Tibial artery (tissue), 4 donors: ENCODE results near the gene CEP104.

Source experiments
- DNase-seq, 2 donors: peaks; one replicate each; pipeline ENCODE4 v3.0.0-alpha.2; 2019
- H3K27ac ChIP-seq, 2 donors: fragments of 200-600 bp; sonication (generic) in 1 of 2; 1 replicate in 1 of 2; 2 replicates in 1 of 2; pipeline ENCODE4 v1.5.1; 2018 to 2019; ENCODE audit warnings: mild to moderate bottlenecking in 1 of 2
- H3K27me3 ChIP-seq, 2 donors: fragments of 200-600 bp; sonication (generic) in 1 of 2; one replicate each; pipeline versions ENCODE4 v1.5.1 to v1.6.0; 2016 to 2019
- H3K36me3 ChIP-seq, 3 donors: fragments of 200-600 bp; sonication (generic) in 2 of 3; one replicate each; pipeline ENCODE4 v1.5.1; 2016 to 2019; ENCODE audit warnings: mild to moderate bottlenecking in 2 of 3
- H3K4me1 ChIP-seq, 4 donors: fragments of 200-600 bp; sonication (generic) in 2 of 4; 1 replicate in 3 of 4; 2 replicates in 1 of 4; pipeline ENCODE4 v1.5.1; 2016 to 2019
- H3K4me3 ChIP-seq, 2 donors: fragments of 200-600 bp; sonication (generic) in 1 of 2; 1 replicate in 1 of 2; 2 replicates in 1 of 2; pipeline ENCODE4 v1.5.1; 2018 to 2019; ENCODE audit warnings: mild to moderate bottlenecking in 2 of 2
- H3K9me3 ChIP-seq, 3 donors: fragments of 200-600 bp; sonication (generic) in 1 of 3; one replicate each; pipeline ENCODE4 v1.5.1; 2016 to 2019
- intact Hi-C: fragments of 100-400 bp; cut with DNase I; formaldehyde crosslinking; loops from one replicate; pipeline ENCODE4 v1.15.0; 2023; ENCODE audit warnings: low total_unique reads
- TF ChIP-seq, protein P1 (sequence below), 2 experiments: fragments of 200-600 bp in 1 of 2; fragments of 450-650 bp in 1 of 2; IDR thresholded peaks; one replicate each; pipeline ENCODE4 v1.5.1; 2017 to 2019; ENCODE audit warnings: antibody characterized with exemption in 2 of 2, mild to moderate bottlenecking in 1 of 2, moderate library complexity in 1 of 2

Gene CEP104

DNA sequence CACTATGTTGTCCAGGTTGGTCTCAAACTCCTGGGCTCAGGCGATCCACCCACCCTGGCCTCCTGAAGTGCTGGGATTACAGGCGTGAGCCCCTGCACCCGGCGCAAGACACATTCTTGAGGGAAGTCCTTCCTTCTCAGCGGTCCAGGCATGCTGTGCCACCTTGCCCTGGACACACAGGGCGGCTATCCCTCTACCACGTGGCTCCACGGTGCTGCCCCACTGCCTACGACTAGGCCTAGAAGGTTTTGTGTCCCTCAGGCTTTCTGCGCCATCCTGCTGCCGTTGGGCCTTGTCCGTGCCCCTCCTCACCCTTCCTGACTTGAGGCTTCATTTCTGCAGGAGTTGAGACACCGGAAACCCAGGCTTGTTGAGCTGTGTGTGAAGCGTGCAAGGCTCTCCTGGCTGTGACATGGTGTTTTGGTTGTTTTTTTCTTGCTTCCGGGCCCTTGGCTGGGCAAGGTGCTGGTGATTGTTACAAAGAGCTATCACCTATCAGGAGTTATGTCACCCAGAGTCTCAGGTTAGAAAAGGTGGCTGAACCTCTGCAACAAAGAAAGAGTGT is 29.2 kb upstream of the CEP104 start:
- no peaks in the 10 kb centered on the region for H3K4me1 ChIP-seq
- intact Hi-C loops: loop anchor here (5.0 kb wide), 1 partner anchor 1469 kb away; no protein-coding TSS in a partner anchor
- TF ChIP-seq, protein P1, sequence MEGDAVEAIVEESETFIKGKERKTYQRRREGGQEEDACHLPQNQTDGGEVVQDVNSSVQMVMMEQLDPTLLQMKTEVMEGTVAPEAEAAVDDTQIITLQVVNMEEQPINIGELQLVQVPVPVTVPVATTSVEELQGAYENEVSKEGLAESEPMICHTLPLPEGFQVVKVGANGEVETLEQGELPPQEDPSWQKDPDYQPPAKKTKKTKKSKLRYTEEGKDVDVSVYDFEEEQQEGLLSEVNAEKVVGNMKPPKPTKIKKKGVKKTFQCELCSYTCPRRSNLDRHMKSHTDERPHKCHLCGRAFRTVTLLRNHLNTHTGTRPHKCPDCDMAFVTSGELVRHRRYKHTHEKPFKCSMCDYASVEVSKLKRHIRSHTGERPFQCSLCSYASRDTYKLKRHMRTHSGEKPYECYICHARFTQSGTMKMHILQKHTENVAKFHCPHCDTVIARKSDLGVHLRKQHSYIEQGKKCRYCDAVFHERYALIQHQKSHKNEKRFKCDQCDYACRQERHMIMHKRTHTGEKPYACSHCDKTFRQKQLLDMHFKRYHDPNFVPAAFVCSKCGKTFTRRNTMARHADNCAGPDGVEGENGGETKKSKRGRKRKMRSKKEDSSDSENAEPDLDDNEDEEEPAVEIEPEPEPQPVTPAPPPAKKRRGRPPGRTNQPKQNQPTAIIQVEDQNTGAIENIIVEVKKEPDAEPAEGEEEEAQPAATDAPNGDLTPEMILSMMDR (IDR thresholded peaks at IDR 0.05): no peak
- no peaks in the 10 kb centered on the region for H3K27me3 ChIP-seq
- H3K9me3 ChIP-seq: no peaks in the 10 kb centered on the region
- no peak for DNase-seq
- peaks cover 46 to 89% (median 73%) of the 10 kb centered on the region in 3 donors for H3K36me3 ChIP-seq
- H3K4me3 ChIP-seq: no peak overlapping the region
- H3K27ac ChIP-seq: no peak overlapping the region

DNA sequence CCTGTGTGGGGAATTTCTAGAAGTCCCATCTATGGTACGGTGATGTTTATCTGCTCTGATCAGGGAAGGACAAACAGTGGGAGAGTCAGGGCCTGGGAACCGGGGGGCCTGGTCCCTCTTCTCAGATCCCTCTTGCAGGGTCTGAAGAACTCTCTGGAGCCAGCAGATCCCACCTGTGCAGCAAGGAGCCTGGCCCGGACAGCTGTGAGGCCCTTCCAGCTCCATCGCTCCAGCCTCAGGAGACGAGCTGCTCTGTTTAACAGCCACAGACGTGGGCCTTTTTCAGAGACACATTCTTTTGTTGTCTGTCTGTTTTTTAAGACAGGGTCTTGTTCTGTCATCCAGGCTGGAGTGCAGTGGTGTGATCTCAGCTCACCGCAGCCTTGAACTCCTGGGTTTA is 28.6 kb upstream of the CEP104 start:
- DNase-seq: no peak
- peaks cover 44 to 89% (median 73%) of the 10 kb centered on the region in 3 donors for H3K36me3 ChIP-seq
- H3K4me1 ChIP-seq: no peaks in the 10 kb centered on the region
- intact Hi-C loops: loop anchor here (5.0 kb wide), 1 partner anchor 1468 kb away; no protein-coding TSS in a partner anchor
- H3K27ac ChIP-seq: no peak overlapping the region
- no peaks in the 10 kb centered on the region for H3K9me3 ChIP-seq
- H3K4me3 ChIP-seq: no peak overlapping the region
- H3K27me3 ChIP-seq: no peaks in the 10 kb centered on the region
- TF ChIP-seq, protein P1 (IDR thresholded peaks at IDR 0.05): no peak

- DNase-seq: no peak
- H3K27me3 ChIP-seq: no peaks in the 10 kb centered on the region
- TF ChIP-seq, protein P1 (IDR thresholded peaks at IDR 0.05): no peak
- peaks cover 41 to 89% (median 73%) of the 10 kb centered on the region in 3 donors for H3K36me3 ChIP-seq
- H3K9me3 ChIP-seq: no peaks in the 10 kb centered on the region
- H3K27ac ChIP-seq: no peak overlapping the region
- intact Hi-C loops: loop anchor here (5.0 kb wide), 1 partner anchor 1468 kb away; no protein-coding TSS in a partner anchor
- H3K4me3 ChIP-seq: no peak overlapping the region
- H3K4me1 ChIP-seq: no peaks in the 10 kb centered on the region
These were observed 28.0 kb upstream of the CEP104 start for GRCh38 chr1:3884966-3885365.

DNA sequence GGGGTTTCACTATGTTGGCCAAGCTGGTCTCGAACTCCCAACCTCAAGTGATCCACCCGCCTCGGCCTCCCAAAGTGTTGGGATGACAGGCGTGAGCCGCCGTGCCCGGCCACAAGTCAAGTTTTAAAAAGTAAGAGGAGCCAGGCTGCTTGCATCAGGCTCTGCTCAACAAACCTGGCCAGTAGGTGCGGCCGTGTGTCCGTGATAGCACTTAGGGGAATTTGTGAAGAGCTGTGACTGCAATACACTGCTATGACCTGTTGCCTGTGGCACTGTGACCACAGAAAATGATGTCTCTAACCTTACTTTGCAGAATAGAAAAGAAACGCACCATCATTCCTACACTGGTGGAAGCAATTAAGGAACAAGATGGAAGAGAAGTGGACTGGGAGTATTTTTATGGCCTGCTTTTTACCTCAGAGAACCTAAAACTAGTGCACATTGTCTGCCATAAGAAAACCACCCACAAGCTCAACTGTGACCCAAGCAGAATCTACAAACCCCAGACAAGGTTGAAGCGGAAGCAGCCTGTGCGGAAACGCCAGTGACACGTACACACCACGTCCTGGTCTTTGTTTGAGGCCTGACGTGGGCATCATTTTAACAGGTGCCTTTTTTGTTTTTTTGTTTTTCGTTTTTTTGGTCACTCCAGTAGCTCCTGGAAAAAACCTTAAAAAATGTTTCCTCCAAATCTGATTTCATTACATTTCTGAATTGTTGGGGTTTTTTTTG is 26.3 kb upstream of the CEP104 start:
- peaks cover 41 to 90% (median 73%) of the 10 kb centered on the region in 3 donors for H3K36me3 ChIP-seq
- intact Hi-C loops: no loop called here
- no peak for DNase-seq

DNA sequence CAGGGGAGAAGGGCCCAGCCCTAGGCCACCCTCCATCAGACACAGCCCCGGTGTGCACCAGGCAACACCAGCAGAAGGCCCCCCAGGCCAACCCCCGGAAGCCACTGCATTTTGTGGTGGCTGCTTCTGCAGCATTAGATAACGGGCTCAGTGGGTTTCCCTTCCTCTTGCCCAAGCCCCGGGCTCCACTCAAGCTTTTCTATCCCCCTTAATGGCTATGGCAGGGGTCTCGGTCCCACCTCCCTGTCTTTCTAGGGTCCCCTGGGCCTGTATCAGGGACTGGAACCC is 24.1 kb upstream of the CEP104 start:
- Histone ChIP-seq H3K27ac (no peak overlapping the region), H3K4me1 (no peaks in the 10 kb centered on the region), H3K9me3 (peaks cover 0 to 13% (median 7%) of the 10 kb centered on the region in 3 donors), H3K4me3 (no peak overlapping the region), H3K36me3 (peaks cover 43 to 90% (median 73%) of the 10 kb centered on the region in 3 donors), H3K27me3 (no peaks in the 10 kb centered on the region)
- TF ChIP-seq, protein P1 (IDR thresholded peaks at IDR 0.05): no peak
- DNase-seq: no peak
- intact Hi-C loops: no loop called here

More for the DNA sequence above, 26.3 kb upstream of the CEP104 start:
- Histone ChIP-seq H3K27me3 (no peaks in the 10 kb centered on the region), H3K27ac (no peak overlapping the region), H3K4me3 (no peak overlapping the region), H3K9me3 (peaks cover 0 to 12% (median 7%) of the 10 kb centered on the region in 3 donors), H3K4me1 (no peaks in the 10 kb centered on the region)
- TF ChIP-seq, protein P1 (IDR thresholded peaks at IDR 0.05): no peak
